ENCODE results near the gene NLRC5. TPM values are rescaled to one million over a fixed set of nuclear protein-coding genes. Genes with fewer than 3 reads are reported as not detected.

The NLRC5 gene
- total RNA-seq, 1 experiment from 2014 or later: 2.4 TPM

DNA sequence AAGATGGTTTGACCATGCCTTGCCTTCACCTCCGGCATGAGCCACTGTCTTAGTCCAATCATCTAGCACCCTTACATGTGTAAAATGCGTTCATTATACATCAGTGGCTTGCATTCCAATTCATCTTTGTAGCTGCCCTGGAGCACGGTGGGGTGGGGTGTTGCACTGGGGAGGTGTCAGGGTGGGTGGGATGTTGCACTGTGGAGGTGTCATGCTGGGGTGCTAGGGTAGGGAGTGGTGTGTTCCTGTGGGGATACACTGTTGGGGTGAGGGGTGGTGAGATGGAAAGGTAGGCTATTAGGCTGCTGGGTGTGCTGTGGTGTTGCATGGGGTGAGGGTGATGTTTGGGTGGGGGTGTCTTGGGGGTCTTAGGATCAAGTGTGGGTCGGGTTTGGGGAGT, 47.0 kb downstream of the NLRC5 start:
- TF ChIP-seq CTCF (conservative IDR thresholded peaks at IDR 0.05): no peak
- no peak overlapping the region for H2BK20ac ChIP-seq (ENCODE audit: low read depth, low read length, poor library complexity, severe bottlenecking)
- no peaks in the 10 kb centered on the region for H3K23me2 ChIP-seq (ENCODE audit: insufficient read length, low read depth, low read length, poor library complexity, severe bottlenecking)
- Mint-ChIP-seq H3K4me3 (no peak overlapping the region), H3K36me3 (ENCODE audit: insufficient read depth in 1 of 3, low read depth in 3 of 3) (peaks cover 0 to 4% (median 0%) of the 10 kb centered on the region in 3 experiments; a peak in 2 of 7 replicates), H3K27ac (no peak overlapping the region), H3K9me3 (peaks cover 5% of the 10 kb centered on the region in 2 experiments; a peak in 4 of 5 replicates), H3K27me3 (ENCODE audit: low read depth) (peaks cover 7% of the 10 kb centered on the region), H3K4me1 (peaks cover 2 to 9% of the 10 kb centered on the region in 2 experiments; a peak in 3 of 4 replicates)
- H2AK5ac ChIP-seq (ENCODE audit: insufficient read length, low read length): no peak overlapping the region
- H2BK120ac ChIP-seq (ENCODE audit: low read depth, low read length, poor library complexity, severe bottlenecking): no peak overlapping the region
- no peak overlapping the region for H3T11ph ChIP-seq (ENCODE audit: low read length)
- H3K27me3 ChIP-seq (ENCODE audit: insufficient read depth, low read length): no peaks in the 10 kb centered on the region
- no peak overlapping the region for H3K18ac ChIP-seq (ENCODE audit: insufficient read length, low read depth, low read length)
- WGBS (ENCODE audit: extremely low coverage, insufficient read length, low lambda C conversion rate): no CpG with 5 or more reads among the region's 4 CpGs
- no peaks in the 10 kb centered on the region; the same call in 1 of the 2 replicates for H3K4me1 ChIP-seq (ENCODE audit: insufficient read depth, low read length)
- H3K56ac ChIP-seq (ENCODE audit: insufficient read length, low read depth, low read length): no peak overlapping the region
- H2BK15ac ChIP-seq (ENCODE audit: low read depth, low read length): no peak overlapping the region
- no peak overlapping the region for H3K4ac ChIP-seq (ENCODE audit: low read depth, low read length)
- no peaks in the 10 kb centered on the region for H3K79me2 ChIP-seq (ENCODE audit: insufficient read depth, low read length)
- H4K91ac ChIP-seq (ENCODE audit: insufficient read length, low read depth, low read length): no peak overlapping the region
- H4K8ac ChIP-seq (replicated peaks; ENCODE audit: insufficient read length, low read depth, low read length): no peak overlapping the region
- no peak overlapping the region for H2BK12ac ChIP-seq (ENCODE audit: insufficient read length, low read depth, low read length)
- H2BK5ac ChIP-seq (ENCODE audit: insufficient read length, low read length): no peak overlapping the region
- H2AFZ ChIP-seq (ENCODE audit: low read length): no peak overlapping the region
- H3K9ac ChIP-seq (ENCODE audit: extremely low read depth, insufficient read length, low read length): no peak overlapping the region
- no peak overlapping the region for H3K23ac ChIP-seq (ENCODE audit: insufficient read length, low read depth, low read length)
- no peak overlapping the region for H4K5ac ChIP-seq (ENCODE audit: insufficient read length, low read depth, low read length)
- H3K79me1 ChIP-seq (ENCODE audit: insufficient read depth, low read depth, low read length, poor library complexity, severe bottlenecking): no peaks in the 10 kb centered on the region
- no peak overlapping the region for H3K4me2 ChIP-seq (ENCODE audit: insufficient read depth, insufficient read length, low read length)
- H4K20me1 ChIP-seq (ENCODE audit: control insufficient read depth, insufficient read depth, insufficient read length): no peaks in the 10 kb centered on the region
- no peak for DNase-seq
- H3K27ac ChIP-seq (ENCODE audit: insufficient read length, low read depth, low read length): no peak overlapping the region
- no peak overlapping the region for H3K14ac ChIP-seq (ENCODE audit: insufficient read depth, low read length)
- H3K9me3 ChIP-seq (ENCODE audit: control insufficient read depth, low read depth, low read length): no peaks in the 10 kb centered on the region

Data from H9 (cell line).